Measurements from ENCODE around the gene ACBD6.

- no peak for TF ChIP-seq EZH2 (IDR thresholded peaks at IDR 0.05)
- TF ChIP-seq POLR2AphosphoS5 (IDR thresholded peaks at IDR 0.05; ENCODE audit: borderline replicate concordance, low read depth, low read length), result no peak
Measured at GRCh38 chr1:180286417-180286816, 216.0 kb downstream of the ACBD6 start.
